HK-2 (cell line): ENCODE results near the gene SWT1.

Source experiments
- DNase-seq: peaks from one replicate; pipeline ENCODE4 v3.0.0-alpha.2; 2018; ENCODE audit not compliant: unreplicated experiment

The SWT1 gene

GRCh38 chr1:185156854-185157598, at the start of gene SWT1, which contains the start of gene TRMT1L:
TSS of gene SWT1 (plus strand) at chr1:185157167. CDS start at chr1:185160842, 3,675 bp downstream.
TSS of gene TRMT1L (minus strand) at chr1:185156953. CDS start at chr1:185156712, 241 bp downstream.
- DNase-seq = peak; percentile 99

GRCh38 chr1:185108321-185108720, 48.6 kb upstream of the SWT1 start:
- DNase-seq = no peak

GRCh38 chr1:185110145-185110544, 46.8 kb upstream of the SWT1 start:
- DNase-seq = no peak

- no peak for DNase-seq
These were observed 45.1 kb upstream of the SWT1 start for GRCh38 chr1:185111873-185112272.

GRCh38 chr1:185112356-185112755, 44.6 kb upstream of the SWT1 start:
- DNase-seq = no peak

GRCh38 chr1:185129708-185130107, 27.3 kb upstream of the SWT1 start:
- DNase-seq = no peak

GRCh38 chr1:185132534-185132933, 24.4 kb upstream of the SWT1 start:
- DNase-seq = no peak

- no peak for DNase-seq
These were observed 18.9 kb upstream of the SWT1 start for GRCh38 chr1:185137896-185138545.

- DNase-seq = no peak
These were observed 17.7 kb upstream of the SWT1 start for GRCh38 chr1:185139246-185139645.

- no peak for DNase-seq
These were observed 12.7 kb upstream of the SWT1 start for GRCh38 chr1:185144233-185144632.

- DNase-seq = no peak
These were observed 5.8 kb upstream of the SWT1 start for GRCh38 chr1:185151215-185151614.

GRCh38 chr1:185152187-185152767, 4.7 kb upstream of the SWT1 start:
- no peak for DNase-seq

GRCh38 chr1:185154912-185155513, 2.0 kb upstream of the SWT1 start:
- DNase-seq = no peak

- peak; percentile 4 for DNase-seq
These were observed 1.2 kb upstream of the SWT1 start for GRCh38 chr1:185155600-185156287.

- no peak for DNase-seq
These were observed 596 bp upstream of the SWT1 start for GRCh38 chr1:185156288-185156853.

- no peak for DNase-seq
These were observed 839 bp downstream of the SWT1 start for GRCh38 chr1:185157599-185158412.

- no peak for DNase-seq
These were observed 1.8 kb downstream of the SWT1 start for GRCh38 chr1:185158800-185159199.

GRCh38 chr1:185159966-185160365, 3.0 kb downstream of the SWT1 start:
- DNase-seq = no peak

GRCh38 chr1:185162491-185162890, 5.5 kb downstream of the SWT1 start:
- DNase-seq = no peak

- no peak for DNase-seq
These were observed 9.1 kb downstream of the SWT1 start for GRCh38 chr1:185166106-185166505.
